ENCODE measurements around the gene TUBB1. TPM values are rescaled to one million over a fixed set of nuclear protein-coding genes. Genes with fewer than 3 reads are reported as not detected.

TUBB1 gene
- total and polyA plus RNA-seq, 8 donors: 0.04 to 1.2 (median 0.14) TPM; not detected in 1

GRCh38 chr20:59013031-59013951, 5.9 kb upstream of the TUBB1 start:
- Histone ChIP-seq H3K27me3 (no peaks in the 10 kb centered on the region), H3K36me3 (no peaks in the 10 kb centered on the region), H3K9me3 (no peaks in the 10 kb centered on the region), H3K27ac (no peak overlapping the region), H3K4me1 (no peaks in the 10 kb centered on the region), H3K4me3 (no peak overlapping the region)
- no peak for FAIRE-seq
- 80 to 85% methylated on average over 17 of the region's 17 CpGs for WGBS, 2 donors
- no peak for TF ChIP-seq CTCF (IDR thresholded peaks at IDR 0.05)
- ATAC-seq: no peak
- intact Hi-C loops (cut with DNase I): no loop called here
- peak in 1 of 6 donors; percentile 4 for DNase-seq

DNA sequence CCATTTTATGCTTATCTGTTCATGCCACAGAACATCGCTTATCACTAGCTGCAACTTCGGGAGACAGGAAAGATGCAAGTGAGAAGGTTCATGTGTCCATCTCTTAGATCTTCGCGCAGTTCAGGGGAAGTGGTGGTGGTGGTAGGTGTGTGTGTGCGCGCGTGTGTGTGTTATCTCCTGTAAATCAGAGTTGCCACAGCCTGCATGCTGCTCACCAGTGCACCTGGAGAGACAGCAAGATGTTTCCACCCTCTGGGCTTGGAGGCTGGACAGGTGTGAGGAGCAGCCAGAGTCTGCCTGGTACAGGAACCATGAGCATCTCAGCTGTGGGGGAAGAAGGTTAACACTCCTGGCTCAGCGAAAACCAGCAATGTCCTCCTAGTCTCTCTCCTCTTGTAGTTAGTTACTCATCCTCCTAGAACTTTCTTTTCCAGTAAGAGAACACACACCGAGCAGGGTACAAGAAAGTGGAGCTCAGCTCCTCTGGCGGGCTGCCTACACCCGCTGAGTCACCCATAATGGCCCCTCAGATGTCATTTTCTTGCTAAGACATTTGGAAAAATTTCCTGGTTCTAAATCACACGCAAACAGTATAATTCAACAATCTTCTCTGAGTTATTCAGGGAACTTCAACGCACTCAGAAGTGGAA, 5.1 kb upstream of the TUBB1 start:
- intact Hi-C loops (cut with DNase I): no loop called here
- Histone ChIP-seq H3K4me1 (no peaks in the 10 kb centered on the region), H3K36me3 (no peaks in the 10 kb centered on the region), H3K4me3 (no peak overlapping the region), H3K27ac (no peak overlapping the region), H3K27me3 (no peaks in the 10 kb centered on the region), H3K9me3 (no peaks in the 10 kb centered on the region)
- DNase-seq (peak in 1 of 6 donors; percentile 5), ATAC-seq (no peak), FAIRE-seq (no peak)
- TF ChIP-seq CTCF (IDR thresholded peaks at IDR 0.05): no peak
- 75 to 77% methylated on average over 13 of the region's 13 CpGs for WGBS, 2 donors

DNA sequence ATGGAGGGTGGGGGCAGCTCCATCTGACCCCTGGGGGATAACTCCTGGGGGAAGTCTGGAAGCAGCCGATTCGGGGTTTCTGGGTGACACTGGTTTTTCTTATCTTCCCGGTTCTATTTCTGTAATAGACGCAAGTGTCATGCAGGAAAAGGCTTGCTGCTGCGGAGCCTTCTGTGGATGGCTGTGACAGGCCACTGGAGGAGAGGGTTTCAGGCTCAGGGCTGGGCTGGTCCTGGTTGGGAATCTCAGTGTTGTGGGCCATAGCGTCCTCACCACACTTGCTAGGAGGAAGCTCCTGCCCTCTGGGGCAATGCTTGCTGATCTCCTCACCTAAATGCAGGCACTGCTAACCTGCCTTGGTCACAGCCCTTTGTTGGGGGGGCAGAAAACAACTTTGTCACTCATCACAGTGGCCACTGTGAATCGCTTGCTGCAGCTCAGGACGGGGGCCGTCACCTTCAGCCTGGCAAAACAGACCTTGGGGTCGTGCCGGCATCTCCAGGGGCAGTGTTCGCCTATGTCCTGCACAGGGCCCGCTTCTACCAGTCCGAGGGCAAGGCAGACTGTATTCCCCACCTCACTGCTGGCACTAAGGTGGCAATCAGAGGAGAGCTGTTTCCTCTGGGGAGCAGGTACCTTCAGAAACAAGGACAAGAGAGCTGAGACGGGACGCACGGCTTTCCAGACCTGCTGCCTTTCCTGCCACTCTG, 4.4 kb upstream of the TUBB1 start:
- DNase-seq (peak in 1 of 6 donors; percentile 9), FAIRE-seq (no peak), ATAC-seq (no peak)
- H3K27me3 ChIP-seq: no peaks in the 10 kb centered on the region
- no peak overlapping the region for H3K4me3 ChIP-seq
- no peaks in the 10 kb centered on the region for H3K9me3 ChIP-seq
- no peaks in the 10 kb centered on the region for H3K36me3 ChIP-seq
- 86 to 89% methylated on average over 17 of the region's 17 CpGs for WGBS, 2 donors
- intact Hi-C loops (cut with DNase I): no loop called here
- no peak overlapping the region for H3K27ac ChIP-seq
- no peaks in the 10 kb centered on the region for H3K4me1 ChIP-seq
- TF ChIP-seq CTCF (IDR thresholded peaks at IDR 0.05): no peak

DNA sequence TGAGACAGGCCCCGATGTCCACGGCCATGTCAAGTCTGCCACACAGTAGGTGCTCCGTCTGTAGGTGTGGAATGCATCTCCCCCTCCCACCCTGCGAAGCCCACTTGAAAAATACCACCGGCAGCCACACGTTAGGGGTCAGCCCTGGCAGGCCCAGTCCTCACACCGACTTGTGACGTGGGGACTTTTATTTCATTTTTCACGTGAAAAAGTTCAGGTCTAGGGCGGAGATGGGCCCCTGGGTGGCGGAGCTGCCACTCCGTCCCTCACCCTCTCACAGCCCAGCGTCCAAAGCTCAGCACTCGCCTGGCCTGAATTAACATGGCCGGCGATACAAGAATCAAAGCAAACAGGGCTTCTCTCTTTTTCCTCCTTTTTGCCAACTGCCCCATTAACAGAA, 3.8 kb upstream of the TUBB1 start:
- H3K4me3 ChIP-seq: no peak overlapping the region
- no peaks in the 10 kb centered on the region for H3K9me3 ChIP-seq
- FAIRE-seq: no peak
- no peaks in the 10 kb centered on the region for H3K27me3 ChIP-seq
- peak in 1 of 6 donors; percentile 6 for DNase-seq
- ATAC-seq: no peak
- intact Hi-C loops (cut with DNase I): no loop called here
- H3K36me3 ChIP-seq: no peaks in the 10 kb centered on the region
- H3K27ac ChIP-seq: no peak overlapping the region
- no peak for TF ChIP-seq CTCF (IDR thresholded peaks at IDR 0.05)
- 81 to 83% methylated on average over 16 of the region's 16 CpGs for WGBS, 2 donors
- H3K4me1 ChIP-seq: no peaks in the 10 kb centered on the region
